ENCODE data around the gene TAX1BP3.

TAX1BP3 gene

DNA sequence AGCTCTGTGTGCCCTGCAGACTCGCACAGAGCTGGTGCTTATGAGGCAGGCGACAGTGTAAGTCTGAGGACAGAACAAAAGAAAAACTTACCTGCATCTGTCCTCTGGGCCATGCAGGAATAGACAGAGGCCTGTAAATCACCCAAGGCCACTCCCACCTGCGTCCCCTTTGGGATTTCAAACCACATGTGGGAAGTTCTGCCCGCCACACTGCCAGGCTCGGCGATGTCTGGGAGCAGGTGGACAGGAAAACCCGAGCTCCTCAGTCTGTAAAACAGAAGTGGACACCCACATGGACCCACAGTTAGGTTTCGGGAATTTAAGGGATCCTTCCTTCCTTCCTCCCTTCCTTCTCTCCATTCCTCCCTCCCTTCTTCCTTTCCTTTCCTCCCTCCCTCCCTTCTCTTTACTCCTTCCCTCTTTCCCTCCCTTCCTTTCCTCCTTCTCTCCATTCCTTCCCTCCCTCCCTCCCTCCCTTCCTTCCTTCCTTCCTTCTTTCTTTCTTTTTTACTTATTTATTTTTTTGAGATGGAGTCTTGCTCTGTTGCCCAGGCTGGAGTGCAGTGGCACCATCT lies 47.1 kb downstream of the TAX1BP3 start:
- no peak for FAIRE-seq

DNA sequence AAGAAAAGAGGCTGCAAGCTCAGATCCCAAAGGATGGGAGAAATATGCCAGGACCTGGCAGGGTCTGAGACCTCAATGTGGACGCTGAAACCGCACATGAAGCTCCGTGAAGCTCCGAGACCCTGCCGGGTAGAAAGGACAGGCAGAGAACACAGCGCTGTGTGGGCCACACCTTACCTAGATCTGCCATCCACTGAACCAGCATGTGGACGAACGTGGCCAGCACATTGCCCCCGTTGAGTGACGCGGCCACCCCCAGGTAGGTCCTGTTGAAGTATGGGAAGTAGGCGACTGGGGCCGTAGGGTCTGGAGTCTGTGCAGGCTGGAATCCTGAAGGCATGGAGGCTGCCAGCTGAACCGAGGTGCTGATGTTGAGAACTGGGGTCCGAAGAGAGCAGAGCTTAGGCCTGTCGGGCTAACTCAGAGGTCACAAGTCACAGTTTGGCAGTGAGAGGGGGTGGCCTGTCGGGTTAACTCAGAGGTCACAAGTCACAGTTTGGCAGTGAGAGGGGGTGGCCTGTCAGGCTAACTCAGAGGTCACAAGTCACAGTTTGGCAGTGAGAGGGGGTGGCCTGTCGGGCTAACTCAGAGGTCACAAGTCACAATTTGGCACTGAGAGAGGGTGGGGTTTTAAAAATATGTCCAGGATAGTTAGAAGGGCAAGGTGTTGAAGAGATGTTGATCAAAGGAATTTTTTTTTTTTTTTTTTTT lies 53.1 kb downstream of the TAX1BP3 start:
- no peak for FAIRE-seq

DNA sequence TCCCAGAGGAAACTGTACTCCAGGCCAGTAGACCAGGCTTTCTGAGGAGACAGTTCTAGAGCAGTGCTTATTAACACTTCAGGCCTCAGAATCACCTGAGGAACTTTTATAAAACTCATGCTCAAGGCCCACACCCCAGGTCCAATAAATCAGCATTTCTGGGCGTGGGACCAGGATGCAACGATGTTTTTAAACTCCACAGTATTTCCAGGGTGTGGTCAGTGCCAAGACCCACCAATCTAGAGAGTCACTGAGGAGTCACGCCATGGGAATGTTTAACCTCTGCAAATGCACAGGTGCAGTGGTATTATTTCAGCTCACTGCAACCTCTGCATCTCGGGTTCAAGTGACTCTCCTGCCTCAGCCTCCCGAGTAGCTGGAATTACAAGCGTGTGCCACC lies 55.3 kb downstream of the TAX1BP3 start:
- no peak for FAIRE-seq
